ENCODE results near the gene NELFCD.

The NELFCD gene

GRCh38 chr20:58965270-58966064 lies 15.6 kb upstream of the NELFCD start:
- no peak for TF ChIP-seq CTCF (IDR thresholded peaks at IDR 0.05; ENCODE audit: extremely low read depth, missing control alignments)
- no peak for DNase-seq (ENCODE audit: low spot score)

GRCh38 chr20:58967652-58968429 lies 13.2 kb upstream of the NELFCD start:
- no peak for DNase-seq (ENCODE audit: low spot score)
- no peak for TF ChIP-seq CTCF (IDR thresholded peaks at IDR 0.05; ENCODE audit: extremely low read depth, missing control alignments)

- DNase-seq (ENCODE audit: low spot score), result no peak
- TF ChIP-seq CTCF (IDR thresholded peaks at IDR 0.05; ENCODE audit: extremely low read depth, missing control alignments), result no peak
Measured at GRCh38 chr20:58969439-58969838, 11.6 kb upstream of the NELFCD start.

- no peak for TF ChIP-seq CTCF (IDR thresholded peaks at IDR 0.05; ENCODE audit: extremely low read depth, missing control alignments)
- DNase-seq (ENCODE audit: low spot score), result no peak
Measured at GRCh38 chr20:58970146-58970545, 10.9 kb upstream of the NELFCD start.

- DNase-seq (ENCODE audit: low spot score), result no peak
- TF ChIP-seq CTCF (IDR thresholded peaks at IDR 0.05; ENCODE audit: extremely low read depth, missing control alignments), result no peak
Measured at GRCh38 chr20:58971429-58971828, 9.6 kb upstream of the NELFCD start.

GRCh38 chr20:58973179-58973578 lies 7.9 kb upstream of the NELFCD start:
- no peak for TF ChIP-seq CTCF (IDR thresholded peaks at IDR 0.05; ENCODE audit: extremely low read depth, missing control alignments)
- no peak for DNase-seq (ENCODE audit: low spot score)

GRCh38 chr20:58973866-58974265 lies 7.2 kb upstream of the NELFCD start:
- DNase-seq (ENCODE audit: low spot score), result no peak
- TF ChIP-seq CTCF (IDR thresholded peaks at IDR 0.05; ENCODE audit: extremely low read depth, missing control alignments), result no peak
